Measurements from ENCODE around the gene DYNC1I1.

DNA sequence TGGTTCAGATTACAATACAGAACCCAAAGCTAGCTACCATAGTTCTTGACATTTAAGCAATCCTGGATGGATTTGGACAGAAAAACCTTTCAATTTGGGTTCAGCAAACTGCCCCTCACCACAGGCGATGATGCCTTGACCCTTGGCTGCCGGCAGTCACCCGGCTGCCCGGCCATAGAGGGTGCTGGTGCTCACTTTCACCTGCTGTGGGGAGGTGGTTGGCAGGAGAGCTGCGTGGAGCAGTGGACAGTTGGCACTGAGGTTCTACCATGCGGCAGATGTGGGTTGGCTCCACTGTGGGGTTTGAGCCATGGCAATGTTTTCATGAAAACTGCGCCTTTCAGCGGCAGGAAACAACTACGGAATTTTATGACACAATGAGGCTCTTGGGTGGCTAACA lies 99.5 kb downstream of the DYNC1I1 start:
- TF ChIP-seq, protein P1, sequence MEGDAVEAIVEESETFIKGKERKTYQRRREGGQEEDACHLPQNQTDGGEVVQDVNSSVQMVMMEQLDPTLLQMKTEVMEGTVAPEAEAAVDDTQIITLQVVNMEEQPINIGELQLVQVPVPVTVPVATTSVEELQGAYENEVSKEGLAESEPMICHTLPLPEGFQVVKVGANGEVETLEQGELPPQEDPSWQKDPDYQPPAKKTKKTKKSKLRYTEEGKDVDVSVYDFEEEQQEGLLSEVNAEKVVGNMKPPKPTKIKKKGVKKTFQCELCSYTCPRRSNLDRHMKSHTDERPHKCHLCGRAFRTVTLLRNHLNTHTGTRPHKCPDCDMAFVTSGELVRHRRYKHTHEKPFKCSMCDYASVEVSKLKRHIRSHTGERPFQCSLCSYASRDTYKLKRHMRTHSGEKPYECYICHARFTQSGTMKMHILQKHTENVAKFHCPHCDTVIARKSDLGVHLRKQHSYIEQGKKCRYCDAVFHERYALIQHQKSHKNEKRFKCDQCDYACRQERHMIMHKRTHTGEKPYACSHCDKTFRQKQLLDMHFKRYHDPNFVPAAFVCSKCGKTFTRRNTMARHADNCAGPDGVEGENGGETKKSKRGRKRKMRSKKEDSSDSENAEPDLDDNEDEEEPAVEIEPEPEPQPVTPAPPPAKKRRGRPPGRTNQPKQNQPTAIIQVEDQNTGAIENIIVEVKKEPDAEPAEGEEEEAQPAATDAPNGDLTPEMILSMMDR (conservative IDR thresholded peaks at IDR 0.05; ENCODE audit: low read length) = no peak
- TF ChIP-seq EZH2phosphoT487 (IDR thresholded peaks at IDR 0.05; ENCODE audit: borderline replicate concordance) = no peak

All from Loucy (cell line).